NB4 (cell line): Measurements from ENCODE around the gene TMA7.
"Not testable (repeated sequence)": the region's sequence is repeated elsewhere in the genome, so short reads cannot be mapped to it uniquely, and the experiment has no call there.

Experiments
- CTCF ChIP-seq: IDR thresholded peaks from one replicate; pipeline ENCODE4 v1.5.1; 2012; ENCODE audit warnings: low read depth, low read length
- MAX ChIP-seq: IDR thresholded peaks from 2 replicates; pipeline ENCODE4 v1.6.1; 2011; ENCODE audit warnings: low read depth, low read length
- MYC ChIP-seq: IDR thresholded peaks from 2 replicates; pipeline ENCODE4 v1.6.1; 2011; ENCODE audit warnings: low read depth, low read length
- POLR2A ChIP-seq: IDR thresholded peaks from 2 replicates; pipeline ENCODE4 v1.6.1; 2011; ENCODE audit warnings: mild to moderate bottlenecking; ENCODE audit not compliant: insufficient read length; ENCODE audit errors: extremely low read depth

GRCh38 chr3:48480891-48481290, 40.8 kb downstream of the TMA7 start:
- not testable (repeated sequence) for TF ChIP-seq CTCF, POLR2A, MAX, MYC
